Measurements from ENCODE around the gene DMGDH. TPM values are rescaled to one million over a fixed set of nuclear protein-coding genes. Genes with fewer than 3 reads are reported as not detected.

DMGDH gene
- total RNA-seq, 1 experiment from 2014 or later = not detected

GRCh38 chr5:79088507-79088906 lies 19.0 kb upstream of the DMGDH start:
- no peaks in the 10 kb centered on the region for H3K9me3 ChIP-seq (ENCODE audit: control insufficient read depth, low read depth, low read length)
- Mint-ChIP-seq H3K4me3 (no peak overlapping the region), H3K4me1 (peaks cover 5% of the 10 kb centered on the region in 2 experiments; a peak in 3 of 4 replicates), H3K27ac (no peak overlapping the region; a peak in 1 of 7 replicates), H3K27me3 (ENCODE audit: low read depth) (no peaks in the 10 kb centered on the region), H3K36me3 (ENCODE audit: insufficient read depth in 1 of 3, low read depth in 3 of 3) (no peaks in the 10 kb centered on the region), H3K9me3 (no peaks in the 10 kb centered on the region)
- no peaks in the 10 kb centered on the region for H3K23me2 ChIP-seq (ENCODE audit: insufficient read length, low read depth, low read length, poor library complexity, severe bottlenecking)
- no CpG with 5 or more reads among the region's 4 CpGs for WGBS (ENCODE audit: extremely low coverage, insufficient read length, low lambda C conversion rate)
- H2BK20ac ChIP-seq (ENCODE audit: low read depth, low read length, poor library complexity, severe bottlenecking) = no peak overlapping the region
- H3K4ac ChIP-seq (ENCODE audit: low read depth, low read length) = no peak overlapping the region
- no peaks in the 10 kb centered on the region for H3K27me3 ChIP-seq (ENCODE audit: insufficient read depth, low read length)
- H3K14ac ChIP-seq (ENCODE audit: insufficient read depth, low read length) = no peak overlapping the region
- no peak overlapping the region for H3T11ph ChIP-seq (ENCODE audit: low read length)
- H4K91ac ChIP-seq (ENCODE audit: insufficient read length, low read depth, low read length) = no peak overlapping the region
- H3K79me2 ChIP-seq (ENCODE audit: insufficient read depth, low read length) = no peaks in the 10 kb centered on the region
- H3K4me2 ChIP-seq (ENCODE audit: insufficient read depth, insufficient read length, low read length) = no peak overlapping the region
- no peak overlapping the region for H4K8ac ChIP-seq (replicated peaks; ENCODE audit: insufficient read length, low read depth, low read length)
- no peak overlapping the region for H2AK5ac ChIP-seq (ENCODE audit: insufficient read length, low read length)
- no peak overlapping the region for H2AFZ ChIP-seq (ENCODE audit: low read length)
- H2BK12ac ChIP-seq (ENCODE audit: insufficient read length, low read depth, low read length) = no peak overlapping the region
- H4K5ac ChIP-seq (ENCODE audit: insufficient read length, low read depth, low read length) = no peak overlapping the region
- H3K27ac ChIP-seq (ENCODE audit: insufficient read length, low read depth, low read length) = no peak overlapping the region
- H3K9ac ChIP-seq (ENCODE audit: extremely low read depth, insufficient read length, low read length) = no peak overlapping the region
- H3K18ac ChIP-seq (ENCODE audit: insufficient read length, low read depth, low read length) = no peak overlapping the region
- H4K20me1 ChIP-seq (ENCODE audit: control insufficient read depth, insufficient read depth, insufficient read length) = no peaks in the 10 kb centered on the region
- H2BK120ac ChIP-seq (ENCODE audit: low read depth, low read length, poor library complexity, severe bottlenecking) = no peak overlapping the region
- no peaks in the 10 kb centered on the region for H3K79me1 ChIP-seq (ENCODE audit: insufficient read depth, low read depth, low read length, poor library complexity, severe bottlenecking)
- no peak overlapping the region for H3K23ac ChIP-seq (ENCODE audit: insufficient read length, low read depth, low read length)
- TF ChIP-seq, protein P1, sequence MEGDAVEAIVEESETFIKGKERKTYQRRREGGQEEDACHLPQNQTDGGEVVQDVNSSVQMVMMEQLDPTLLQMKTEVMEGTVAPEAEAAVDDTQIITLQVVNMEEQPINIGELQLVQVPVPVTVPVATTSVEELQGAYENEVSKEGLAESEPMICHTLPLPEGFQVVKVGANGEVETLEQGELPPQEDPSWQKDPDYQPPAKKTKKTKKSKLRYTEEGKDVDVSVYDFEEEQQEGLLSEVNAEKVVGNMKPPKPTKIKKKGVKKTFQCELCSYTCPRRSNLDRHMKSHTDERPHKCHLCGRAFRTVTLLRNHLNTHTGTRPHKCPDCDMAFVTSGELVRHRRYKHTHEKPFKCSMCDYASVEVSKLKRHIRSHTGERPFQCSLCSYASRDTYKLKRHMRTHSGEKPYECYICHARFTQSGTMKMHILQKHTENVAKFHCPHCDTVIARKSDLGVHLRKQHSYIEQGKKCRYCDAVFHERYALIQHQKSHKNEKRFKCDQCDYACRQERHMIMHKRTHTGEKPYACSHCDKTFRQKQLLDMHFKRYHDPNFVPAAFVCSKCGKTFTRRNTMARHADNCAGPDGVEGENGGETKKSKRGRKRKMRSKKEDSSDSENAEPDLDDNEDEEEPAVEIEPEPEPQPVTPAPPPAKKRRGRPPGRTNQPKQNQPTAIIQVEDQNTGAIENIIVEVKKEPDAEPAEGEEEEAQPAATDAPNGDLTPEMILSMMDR (conservative IDR thresholded peaks at IDR 0.05) = no peak
- H3K56ac ChIP-seq (ENCODE audit: insufficient read length, low read depth, low read length) = no peak overlapping the region
- H2BK5ac ChIP-seq (ENCODE audit: insufficient read length, low read length) = no peak overlapping the region
- no peak for DNase-seq
- H2BK15ac ChIP-seq (ENCODE audit: low read depth, low read length) = no peak overlapping the region
- H3K4me1 ChIP-seq (ENCODE audit: insufficient read depth, low read length) = no peaks in the 10 kb centered on the region

Measured in H9 (cell line).